NCI-H2196 treated with DMSO at 0.1 percent for 48 hours (cell line): ENCODE measurements around the gene ANKRD11.
"Not testable (repeated sequence)": the region's sequence is repeated elsewhere in the genome, so short reads cannot be mapped to it uniquely, and the experiment has no call there.

ENCODE experiments used
- DNase-seq: peaks from one replicate; lab custom pipeline; 2025; ENCODE audit not compliant: unreplicated experiment; lab: John Stamatoyannopoulos, UW

Gene ANKRD11

DNA sequence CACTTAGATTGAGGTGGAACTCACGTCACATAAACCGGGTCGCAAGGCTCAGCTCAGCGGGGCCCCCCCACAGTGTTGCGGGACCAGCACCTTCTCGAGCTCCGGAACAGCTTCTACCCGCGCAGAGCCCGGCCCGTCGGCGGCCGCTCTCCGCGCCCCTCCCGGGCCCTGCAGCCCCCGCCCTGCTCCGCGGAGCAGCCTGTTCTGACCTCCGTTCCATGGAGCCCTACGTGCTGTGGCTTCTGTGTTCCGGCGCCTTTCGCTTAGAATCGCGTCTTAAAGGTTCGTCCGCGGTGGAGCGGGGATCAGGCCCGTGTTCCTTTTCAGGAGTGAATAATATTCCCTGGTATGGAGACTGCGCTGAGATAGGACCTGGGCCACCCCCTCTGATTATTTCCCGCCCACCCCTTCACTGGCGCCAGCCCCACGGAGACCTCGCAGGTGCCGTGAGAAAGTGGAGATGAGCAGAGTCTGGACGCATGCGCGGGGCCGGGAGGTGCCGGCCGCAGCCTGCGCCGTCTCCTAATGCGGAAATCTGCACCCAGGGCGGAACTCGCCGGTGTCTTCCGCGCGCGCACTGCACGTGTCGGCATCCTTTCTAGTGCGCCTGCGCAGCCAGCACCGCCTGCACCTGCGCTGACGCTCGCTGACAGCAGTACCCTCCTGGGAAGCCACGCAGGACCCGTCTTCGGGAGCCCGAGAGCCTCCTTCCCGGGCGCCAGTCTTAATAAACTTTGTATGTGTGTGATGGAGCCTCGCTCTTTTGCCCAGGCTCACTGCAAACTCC is 242.0 kb downstream of the ANKRD11 start:
- DNase-seq: no peak

DNA sequence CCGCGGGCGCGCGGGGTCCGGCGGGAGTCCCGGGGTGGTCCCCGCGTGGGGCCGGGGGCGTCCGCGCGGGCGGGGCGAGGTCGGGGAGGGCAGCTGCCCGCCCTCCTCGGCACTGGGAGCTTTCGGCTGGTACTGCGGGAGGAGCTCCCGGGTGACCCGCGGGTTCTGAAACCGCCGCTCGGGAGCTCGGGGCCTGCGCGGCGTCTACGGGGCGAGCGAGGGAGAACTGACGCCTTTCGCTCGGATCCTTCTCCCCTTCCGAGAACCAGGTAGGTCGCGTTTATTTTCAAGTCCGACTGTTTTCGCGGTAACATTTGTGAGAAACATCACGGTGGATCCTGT is 242.7 kb downstream of the ANKRD11 start:
- DNase-seq: not testable (repeated sequence)

DNA sequence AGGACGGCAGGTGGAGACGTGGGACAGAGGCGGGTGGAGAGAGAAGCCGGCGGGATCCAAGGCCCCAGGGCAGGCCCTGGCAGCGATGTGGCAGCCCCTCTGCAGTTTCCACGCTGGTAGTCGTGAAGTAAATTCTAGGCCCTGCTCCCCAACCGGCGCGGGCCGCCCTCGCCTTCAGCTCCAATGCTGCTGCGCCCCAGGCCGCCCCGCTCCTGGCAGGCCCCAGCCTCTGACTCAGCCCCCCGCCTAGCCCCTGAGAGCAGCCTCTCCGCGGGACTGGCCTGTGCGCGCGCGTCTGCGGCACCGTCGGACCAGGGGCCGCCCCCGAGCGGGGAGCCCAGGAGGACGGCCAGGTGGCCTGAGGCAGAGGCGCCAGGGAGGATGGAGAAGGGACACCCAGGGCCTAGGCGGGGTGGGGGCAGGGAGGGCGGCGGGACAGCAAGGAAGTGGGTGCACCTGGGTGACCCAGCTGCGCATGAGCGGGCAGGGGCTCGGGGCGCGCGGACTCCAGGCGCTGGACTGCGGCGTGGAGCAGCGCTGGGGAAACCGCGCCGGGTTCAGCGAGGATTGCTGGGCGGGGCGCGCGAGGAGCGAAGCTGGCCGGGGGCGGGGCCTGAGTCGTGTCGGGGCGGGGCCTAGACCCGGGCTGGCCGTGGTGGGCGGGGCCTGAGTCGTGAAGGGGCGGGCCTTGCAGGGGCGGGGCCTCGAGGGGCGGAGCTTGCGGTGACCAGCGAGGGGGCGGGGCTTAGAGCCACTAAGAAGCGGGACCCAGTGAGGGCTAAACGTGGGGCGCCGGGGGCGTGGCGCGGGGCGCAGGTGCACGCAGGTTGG is 243.2 kb downstream of the ANKRD11 start:
- peak; percentile 75 for DNase-seq

DNA sequence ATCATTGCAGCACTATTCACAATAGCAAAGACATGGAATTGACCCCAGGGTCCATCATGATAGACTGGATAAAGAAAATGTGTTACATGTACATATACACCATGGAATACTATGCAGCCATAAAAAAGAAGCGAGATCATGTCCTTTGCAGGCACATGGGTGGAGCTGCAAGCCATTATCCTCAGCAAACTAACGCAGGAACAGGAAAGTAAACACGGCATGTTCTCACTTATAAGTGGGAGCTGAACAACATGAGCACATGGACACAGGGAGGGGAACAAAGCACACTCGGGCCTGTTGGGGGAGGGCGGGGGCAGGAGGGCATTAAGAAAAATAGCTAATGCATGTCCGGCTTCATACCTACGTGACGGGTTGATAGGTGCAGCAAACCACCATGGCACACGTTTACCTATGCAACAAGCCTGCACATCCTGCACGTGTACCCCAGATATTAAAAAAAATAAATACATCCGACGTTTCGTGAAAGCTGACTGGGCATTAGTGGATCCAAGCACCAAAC is 243.9 kb downstream of the ANKRD11 start:
- no peak for DNase-seq

DNA sequence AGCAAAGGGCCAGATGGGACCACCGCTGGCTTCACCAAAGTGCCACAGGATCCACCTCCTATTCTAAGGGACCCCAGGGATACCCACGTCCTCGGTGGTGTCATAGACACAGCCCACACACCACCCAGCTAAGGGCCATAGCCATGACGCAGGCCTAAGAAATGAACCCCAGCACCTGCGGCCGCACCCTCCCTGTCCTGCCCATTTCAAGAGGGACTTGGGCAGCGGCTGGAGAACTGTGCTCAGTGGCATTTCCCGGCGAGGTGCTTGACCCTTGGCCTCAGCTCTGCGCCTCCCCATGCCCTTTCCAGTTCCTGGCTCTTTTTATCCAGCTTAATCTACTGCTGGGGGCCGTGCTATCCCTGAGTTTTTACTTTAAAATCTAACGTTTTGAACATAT is 245.6 kb downstream of the ANKRD11 start:
- DNase-seq: no peak

DNA sequence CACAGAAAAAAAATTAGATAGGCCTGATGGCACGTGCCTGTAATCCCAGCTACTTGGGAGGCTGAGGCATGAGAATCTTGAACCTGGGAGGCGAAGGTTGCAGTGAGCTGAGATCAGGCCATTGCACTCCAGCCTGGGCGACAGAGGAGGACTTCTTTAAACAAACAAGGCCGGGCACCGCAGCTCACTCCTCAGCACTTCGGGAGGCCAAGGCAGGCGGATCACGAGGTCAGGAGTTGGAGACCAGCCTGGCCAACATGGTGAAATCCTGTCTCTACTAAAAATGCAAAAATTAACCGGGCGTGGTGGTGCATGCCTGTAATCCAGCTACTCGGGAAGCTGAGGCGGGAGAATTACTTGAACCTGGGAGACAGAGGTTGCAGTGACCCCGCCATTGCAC is 246.1 kb downstream of the ANKRD11 start:
- DNase-seq: not testable (repeated sequence)

DNA sequence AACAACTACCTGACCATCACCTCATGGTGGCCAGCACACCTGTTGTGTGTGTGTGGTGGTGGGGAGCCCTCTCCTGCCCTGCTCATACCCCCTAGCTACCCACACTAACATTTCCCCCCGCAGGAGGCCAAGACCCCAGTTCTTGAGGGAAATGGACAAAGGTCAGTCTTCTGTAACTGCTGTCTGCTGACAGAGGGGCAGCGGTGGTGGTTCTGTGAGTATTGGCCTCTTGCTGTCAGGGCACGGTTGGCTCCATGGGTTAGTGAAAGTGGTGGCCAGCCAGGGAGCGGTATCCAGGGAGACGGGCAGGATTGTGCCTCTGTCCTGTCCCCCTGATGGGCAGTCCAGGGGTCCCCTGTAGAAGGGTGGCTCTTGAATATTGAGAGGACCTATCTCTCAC is 246.7 kb downstream of the ANKRD11 start:
- no peak for DNase-seq

DNA sequence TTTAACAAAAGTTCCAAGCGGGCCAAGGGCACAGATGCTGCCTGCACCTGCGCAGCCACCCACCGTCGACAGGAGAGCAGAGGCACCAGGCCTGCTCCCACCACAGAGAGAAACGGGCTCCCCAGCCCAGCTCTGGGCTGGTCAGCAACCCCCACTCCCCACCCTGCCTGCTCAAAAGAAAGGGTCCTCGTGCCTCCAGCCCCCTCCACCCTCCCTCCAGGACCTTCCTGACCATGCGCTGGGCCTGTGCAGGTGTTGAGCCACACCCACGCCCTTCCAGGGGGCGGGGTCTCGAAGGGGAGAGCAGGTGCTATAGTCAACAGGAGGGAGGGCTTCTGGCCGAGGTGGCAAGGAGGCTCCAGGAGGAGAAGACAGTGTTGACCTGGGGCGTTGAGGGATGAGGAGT is 247.6 kb downstream of the ANKRD11 start:
- no peak for DNase-seq

DNA sequence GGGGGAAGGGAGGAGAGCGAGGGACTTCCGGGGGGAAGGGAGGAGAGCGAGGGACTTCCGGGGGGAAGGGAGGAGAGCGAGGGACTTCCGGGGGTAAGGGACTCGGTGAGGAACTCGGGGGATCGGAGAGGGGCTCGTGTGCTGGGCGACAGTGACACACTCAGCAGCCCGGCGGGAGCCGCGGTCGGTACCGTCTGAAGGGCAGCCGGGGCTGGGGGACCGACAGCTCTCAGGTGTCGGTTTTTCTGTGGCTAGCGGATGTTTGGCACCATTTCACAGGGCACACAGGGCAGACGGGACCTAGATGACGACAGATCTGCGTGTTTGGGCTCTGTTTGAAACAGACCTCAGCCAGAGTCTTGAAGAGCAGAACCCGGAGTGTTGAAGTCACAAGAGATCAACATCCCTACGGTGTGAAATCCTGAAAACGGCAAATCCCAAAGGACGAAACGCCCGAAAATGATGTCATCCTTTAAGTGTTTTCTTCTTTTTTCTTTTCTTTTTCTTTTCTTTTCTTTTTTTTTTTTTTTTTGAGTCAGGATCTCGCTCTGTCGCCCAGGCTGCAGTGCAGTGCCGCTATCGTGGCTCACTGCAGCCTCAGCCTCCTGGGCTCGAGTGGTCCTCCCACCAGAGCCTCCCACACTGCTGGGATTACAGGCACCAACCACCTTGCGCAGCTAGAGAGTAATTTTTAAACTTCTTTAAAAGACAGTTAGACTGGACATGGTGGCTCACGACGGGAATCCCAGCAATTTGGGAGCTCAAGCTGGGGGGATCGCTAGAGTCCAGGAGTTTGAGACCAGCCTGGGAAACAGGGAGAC is 249.0 kb downstream of the ANKRD11 start:
- peak; percentile 15 for DNase-seq

DNA sequence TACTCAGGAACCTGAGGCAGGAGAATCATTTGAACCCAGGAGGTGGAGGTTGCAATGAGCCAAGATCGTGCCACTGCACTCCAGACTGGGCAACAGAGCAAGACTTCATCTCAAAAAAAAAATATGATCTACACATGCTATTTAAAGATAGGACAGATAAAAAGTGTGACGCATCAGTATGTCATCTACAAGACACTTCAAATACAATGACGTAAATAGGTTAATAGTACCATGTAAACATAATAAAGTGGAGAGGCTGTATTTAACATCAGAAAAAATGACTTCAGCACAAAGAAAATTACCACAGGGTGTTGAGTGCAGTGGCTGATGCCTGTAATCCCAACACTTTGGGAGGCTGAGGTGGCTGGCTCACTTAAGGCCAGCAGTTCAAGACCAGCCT is 252.6 kb downstream of the ANKRD11 start:
- DNase-seq: no peak

DNA sequence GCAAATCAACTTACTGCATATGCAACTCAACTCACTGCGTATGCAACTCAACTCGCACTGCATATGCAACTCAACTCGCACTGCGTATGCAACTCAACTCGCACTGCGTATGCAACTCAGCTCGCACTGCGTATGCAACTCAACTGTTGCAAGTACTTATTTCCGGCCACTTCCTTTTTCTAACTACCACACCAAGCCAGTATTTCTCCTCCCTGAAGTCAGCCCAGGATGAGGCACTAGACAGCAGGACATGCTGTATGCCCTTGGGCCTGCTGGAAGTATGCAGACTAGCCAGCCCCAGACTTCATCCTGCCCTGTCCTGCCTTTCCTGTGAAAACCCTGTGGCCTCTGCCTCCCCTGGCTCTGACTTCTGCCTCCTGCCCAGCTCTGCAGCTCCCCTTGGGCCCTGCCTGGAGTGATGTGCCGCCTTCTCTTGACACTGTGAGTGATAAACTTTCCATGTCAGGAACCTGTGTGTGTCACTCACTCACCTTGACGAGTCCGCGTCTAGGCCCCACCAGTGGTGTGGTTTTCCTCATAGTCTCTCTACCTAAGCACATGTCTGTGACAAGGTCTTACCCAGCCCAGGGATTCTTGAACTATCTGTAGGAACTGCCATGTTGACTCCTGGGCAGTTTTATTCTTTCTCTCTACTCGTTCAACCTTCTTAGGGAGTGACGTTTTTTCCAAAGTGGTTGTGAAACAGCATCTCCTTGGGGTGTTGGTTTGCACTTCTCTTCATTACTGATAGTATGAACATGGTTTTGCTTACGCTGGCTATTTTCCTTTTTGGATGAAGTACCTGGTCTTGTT is 256.5 kb downstream of the ANKRD11 start:
- DNase-seq: no peak

DNA sequence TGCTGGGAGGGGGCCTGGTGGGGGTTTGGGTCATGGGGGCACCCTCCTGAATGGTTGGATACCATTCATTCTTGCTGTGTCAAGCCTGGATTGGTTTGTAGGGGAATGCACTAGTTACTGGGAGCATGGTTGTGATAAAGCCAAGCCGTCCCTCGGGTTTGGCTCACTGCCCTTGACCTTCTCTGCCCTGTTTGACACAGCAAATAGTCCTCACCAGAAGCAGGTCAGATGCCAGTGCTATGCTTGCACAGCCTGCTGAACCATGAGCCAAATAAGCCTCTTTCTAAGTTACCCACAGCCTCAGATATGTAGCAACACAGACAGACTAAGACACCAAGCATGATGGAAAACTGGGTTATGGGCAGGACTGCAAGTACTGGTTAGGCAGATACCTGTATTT is 258.3 kb downstream of the ANKRD11 start:
- no peak for DNase-seq

DNA sequence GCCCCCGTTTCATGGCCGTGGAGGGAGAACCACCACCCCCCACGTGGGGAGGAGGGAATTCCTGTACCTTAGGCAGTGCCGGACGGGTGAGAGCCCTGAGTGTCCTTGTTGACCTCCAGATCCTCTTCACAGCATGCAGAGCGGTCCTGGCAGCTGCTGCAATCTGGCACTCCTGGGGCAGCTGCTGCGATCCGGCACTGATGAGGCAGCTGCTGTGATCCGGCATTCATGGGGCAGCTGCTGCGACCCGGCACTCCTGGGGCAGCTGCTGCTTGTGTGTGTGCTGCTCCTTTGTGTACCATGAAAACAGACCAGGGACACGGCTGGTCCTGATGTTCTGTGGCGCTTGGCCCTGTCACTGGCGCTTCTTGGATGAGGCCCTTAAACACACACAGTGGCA is 260.1 kb downstream of the ANKRD11 start:
- DNase-seq: peak; percentile 20

DNA sequence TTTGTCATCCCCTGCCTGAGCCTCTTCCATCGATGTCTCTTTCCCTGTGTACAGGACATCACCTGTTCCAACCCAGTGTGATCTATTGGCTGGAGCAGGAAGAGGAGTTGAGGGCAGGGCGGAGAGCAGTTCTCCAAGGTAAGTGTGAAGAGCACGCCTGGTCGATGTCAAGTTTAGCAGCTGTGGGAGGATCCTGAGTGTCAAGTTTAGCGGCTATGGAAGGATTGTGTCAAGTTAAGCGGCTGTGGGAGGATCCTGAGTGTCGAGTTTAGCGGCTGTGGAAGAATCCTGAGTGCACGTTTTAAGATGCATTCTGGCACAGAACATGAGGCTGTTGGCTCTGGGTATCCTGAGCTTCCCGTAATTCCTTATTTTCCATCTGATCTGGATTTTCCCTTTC is 265.7 kb downstream of the ANKRD11 start:
- no peak for DNase-seq

DNA sequence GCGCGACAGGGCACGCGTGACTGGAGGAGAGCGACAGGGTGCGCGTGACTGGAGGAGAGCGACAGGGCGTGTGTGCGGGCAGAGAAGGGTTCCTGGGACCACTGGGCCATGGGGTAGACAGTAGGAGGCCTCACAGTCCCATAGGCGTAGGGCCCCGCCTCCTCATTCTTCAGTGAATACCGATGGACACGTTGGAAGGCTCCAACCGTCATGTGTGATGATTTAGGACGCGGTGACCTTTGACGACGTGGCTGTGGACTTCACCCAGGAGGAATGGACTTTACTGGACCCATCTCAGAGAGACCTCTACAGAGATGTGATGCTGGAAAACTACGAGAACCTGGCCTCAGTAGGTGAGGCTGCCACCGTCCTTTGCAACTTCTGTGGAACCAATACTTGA is 267.4 kb downstream of the ANKRD11 start:
- no peak for DNase-seq

DNA sequence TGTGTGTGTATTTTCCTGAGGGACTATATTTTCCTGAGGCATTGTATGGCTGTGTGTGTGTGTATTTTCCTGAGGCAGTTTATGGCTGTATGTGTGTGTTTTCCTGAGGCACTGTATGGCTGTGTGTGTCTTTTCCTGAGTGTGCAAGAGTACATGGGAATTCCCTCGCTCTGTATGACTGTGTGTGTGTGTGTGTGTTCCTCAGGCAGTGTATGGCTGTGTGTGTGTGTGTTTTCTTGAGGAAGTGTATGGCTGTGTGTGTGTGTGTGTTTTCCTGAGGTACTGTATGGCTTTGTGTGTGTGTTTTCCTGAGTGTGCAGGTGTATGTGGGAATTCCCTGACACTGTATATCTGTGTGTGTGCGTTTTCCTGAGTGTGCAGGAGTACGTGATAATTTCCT is 268.8 kb downstream of the ANKRD11 start:
- DNase-seq: no peak

DNA sequence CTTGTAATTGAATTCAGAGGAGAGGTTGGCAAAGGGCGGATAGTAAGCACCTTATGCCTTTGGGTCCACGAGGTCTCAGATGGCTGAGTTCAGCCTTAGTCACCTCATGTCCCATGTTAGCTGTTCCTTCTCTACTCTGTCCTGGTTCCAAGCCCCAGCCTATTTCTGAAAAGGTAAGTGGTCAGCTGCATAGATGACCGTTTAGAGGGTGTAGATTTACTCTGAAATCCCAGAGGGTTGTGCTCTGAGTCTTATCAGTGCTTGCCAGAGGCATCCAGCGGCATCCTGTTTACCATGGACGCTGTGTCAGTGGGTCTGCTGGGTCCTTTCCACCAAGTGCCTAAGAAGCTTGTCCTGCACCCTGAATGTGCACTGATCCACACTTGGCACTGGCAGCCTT is 271.0 kb downstream of the ANKRD11 start:
- DNase-seq: no peak
